Activated CD4-positive, alpha-beta T cell treated with anti-CD3 and anti-CD28 coated beads for 24 hours (primary cell): ENCODE results near the gene PHACTR3.

Experiments
- DNase-seq, 2 donors: peaks; one replicate each; pipeline ENCODE4 v3.0.0-alpha.2; 2020; ENCODE audit warnings: low read depth in 2 of 2

The PHACTR3 gene

GRCh38 chr20:59751075-59751711, 146.9 kb downstream of the PHACTR3 start:
- DNase-seq: peak in 1 of 2 donors; percentile 39

- DNase-seq: no peak
Measured at GRCh38 chr20:59752101-59752586, 147.8 kb downstream of the PHACTR3 start.

- no peak for DNase-seq
Measured at GRCh38 chr20:59752704-59753460, 148.5 kb downstream of the PHACTR3 start.

GRCh38 chr20:59753836-59754235, 149.5 kb downstream of the PHACTR3 start:
- DNase-seq: no peak

GRCh38 chr20:59754551-59754950, 150.2 kb downstream of the PHACTR3 start:
- DNase-seq: no peak

- DNase-seq: no peak
Measured at GRCh38 chr20:59756241-59756640, 151.9 kb downstream of the PHACTR3 start.

- no peak for DNase-seq
Measured at GRCh38 chr20:59764037-59764436, 159.7 kb downstream of the PHACTR3 start.

GRCh38 chr20:59765599-59766177, 161.3 kb downstream of the PHACTR3 start:
- no peak for DNase-seq

- DNase-seq: no peak
Measured at GRCh38 chr20:59767656-59768055, 163.3 kb downstream of the PHACTR3 start.

GRCh38 chr20:59770270-59770669, 165.9 kb downstream of the PHACTR3 start:
- no peak for DNase-seq

GRCh38 chr20:59770851-59771250, 166.5 kb downstream of the PHACTR3 start:
- DNase-seq: no peak

- DNase-seq: no peak
Measured at GRCh38 chr20:59771506-59772372, 167.4 kb downstream of the PHACTR3 start.

- DNase-seq: no peak
Measured at GRCh38 chr20:59772373-59772705, 168.0 kb downstream of the PHACTR3 start.

GRCh38 chr20:59772931-59773913, 168.9 kb downstream of the PHACTR3 start:
- DNase-seq: no peak

- no peak for DNase-seq
Measured at GRCh38 chr20:59774204-59774641, 169.9 kb downstream of the PHACTR3 start.

- DNase-seq: no peak
Measured at GRCh38 chr20:59774921-59775686, 170.8 kb downstream of the PHACTR3 start.

GRCh38 chr20:59775687-59776055, 171.3 kb downstream of the PHACTR3 start:
- DNase-seq: no peak

GRCh38 chr20:59776059-59776603, 171.8 kb downstream of the PHACTR3 start:
- DNase-seq: no peak

- DNase-seq: no peak
Measured at GRCh38 chr20:59776626-59777330, 172.4 kb downstream of the PHACTR3 start.
